Mesodermal cell (in vitro differentiated cells): ENCODE data around the gene RBBP7.

Experiments
- H3K27ac ChIP-seq: 2 replicates; pipeline ENCODE4 v1.7.0; 2013; ENCODE audit warnings: mild to moderate bottlenecking, low read depth, low read length, moderate library complexity; ENCODE audit not compliant: severe bottlenecking
- H3K36me3 ChIP-seq: 2 replicates; pipeline ENCODE4 v1.7.1; 2013; ENCODE audit warnings: mild to moderate bottlenecking, low read length, moderate library complexity; ENCODE audit not compliant: control insufficient read depth, insufficient read depth
- H3K4me1 ChIP-seq: one replicate; pipeline ENCODE4 v1.7.1; 2013; ENCODE audit warnings: mild to moderate bottlenecking, low read length; ENCODE audit not compliant: insufficient read depth, control insufficient read depth, poor library complexity, severe bottlenecking
- H3K4me3 ChIP-seq: 2 replicates; pipeline ENCODE4 v1.7.0; 2013; ENCODE audit warnings: low read length, control low read depth, mild to moderate bottlenecking; ENCODE audit not compliant: insufficient read depth, poor library complexity, severe bottlenecking; ENCODE audit errors: extremely low read depth
- H3K9me3 ChIP-seq: 2 replicates; pipeline ENCODE4 v1.7.1; 2013; ENCODE audit warnings: mild to moderate bottlenecking, low read length, moderate library complexity; ENCODE audit not compliant: control insufficient read depth
- WGBS, 2 experiments: methylation state at CpG; one replicate each; pipeline ENCODE4 v1.1.5; 2013; ENCODE audit warnings: missing lambda C conversion rate in 2 of 2; ENCODE audit not compliant: insufficient coverage in 2 of 2; 5-methylcytosine and 5-hydroxymethylcytosine counted together

RBBP7 gene

GRCh38 chrX:16825264-16826035, 44.7 kb downstream of the RBBP7 start:
- WGBS, 2 experiments = 100% methylated on average over 1 to 2 of the region's 8 CpGs
- peaks cover 20% of the 10 kb centered on the region for H3K36me3 ChIP-seq
- no peaks in the 10 kb centered on the region for H3K4me1 ChIP-seq
- H3K9me3 ChIP-seq = no peaks in the 10 kb centered on the region
- no peak overlapping the region for H3K4me3 ChIP-seq
- no peak overlapping the region for H3K27ac ChIP-seq

- H3K4me1 ChIP-seq = no peaks in the 10 kb centered on the region
- WGBS, 2 experiments = 100% methylated on average over 2 of the region's 2 CpGs; no CpG with 5 or more reads in 1 of the 2 experiments
These were observed 47.4 kb downstream of the RBBP7 start for GRCh38 chrX:16822723-16823122.

GRCh38 chrX:16819634-16820033, 50.5 kb downstream of the RBBP7 start:
- peaks cover 17% of the 10 kb centered on the region for H3K36me3 ChIP-seq
- H3K27ac ChIP-seq = no peak overlapping the region
- no CpG with 5 or more reads among the region's 5 CpGs for WGBS, 2 experiments
- H3K4me3 ChIP-seq = no peak overlapping the region
- H3K9me3 ChIP-seq = no peaks in the 10 kb centered on the region
- no peaks in the 10 kb centered on the region for H3K4me1 ChIP-seq

More at GRCh38 chrX:16822723-16823122, 47.4 kb downstream of the RBBP7 start:
- Histone ChIP-seq H3K36me3 (peaks cover 17% of the 10 kb centered on the region), H3K4me3 (no peak overlapping the region), H3K9me3 (no peaks in the 10 kb centered on the region), H3K27ac (no peak overlapping the region)

GRCh38 chrX:16814597-16814996, 55.6 kb downstream of the RBBP7 start:
- Histone ChIP-seq H3K9me3 (no peaks in the 10 kb centered on the region), H3K27ac (no peak overlapping the region), H3K36me3 (peaks cover 3% of the 10 kb centered on the region), H3K4me1 (no peaks in the 10 kb centered on the region), H3K4me3 (no peak overlapping the region)
- no CpG with 5 or more reads among the region's 1 CpG for WGBS, 2 experiments

- Histone ChIP-seq H3K9me3 (no peaks in the 10 kb centered on the region), H3K4me1 (no peaks in the 10 kb centered on the region), H3K36me3 (no peaks in the 10 kb centered on the region), H3K27ac (no peak overlapping the region), H3K4me3 (no peak overlapping the region)
- WGBS, 2 experiments = 73 to 100% methylated on average over 1 to 4 of the region's 4 CpGs
These were observed 62.1 kb downstream of the RBBP7 start for GRCh38 chrX:16807976-16808542.

- Histone ChIP-seq H3K4me1 (no peaks in the 10 kb centered on the region), H3K36me3 (no peaks in the 10 kb centered on the region), H3K9me3 (no peaks in the 10 kb centered on the region), H3K27ac (no peak overlapping the region), H3K4me3 (no peak overlapping the region)
These were observed 62.6 kb downstream of the RBBP7 start for GRCh38 chrX:16807548-16807947.

GRCh38 chrX:16804923-16805464, 65.2 kb downstream of the RBBP7 start:
- WGBS, 2 experiments = 93 to 100% methylated on average over 3 to 4 of the region's 8 CpGs
- no peak overlapping the region for H3K4me3 ChIP-seq
- no peak overlapping the region for H3K27ac ChIP-seq
- no peaks in the 10 kb centered on the region for H3K4me1 ChIP-seq
- H3K9me3 ChIP-seq = no peaks in the 10 kb centered on the region
- no peaks in the 10 kb centered on the region for H3K36me3 ChIP-seq

- whole genome bisulfite sequencing, 2 experiments = no CpG with 5 or more reads among the region's 4 CpGs
These were observed 72.3 kb downstream of the RBBP7 start for GRCh38 chrX:16797841-16798240.

GRCh38 chrX:16797358-16797757, 72.8 kb downstream of the RBBP7 start:
- Histone ChIP-seq H3K27ac (no peak overlapping the region), H3K4me3 (no peak overlapping the region), H3K9me3 (no peaks in the 10 kb centered on the region), H3K4me1 (no peaks in the 10 kb centered on the region), H3K36me3 (peaks cover 12% of the 10 kb centered on the region)
- 83 to 88% methylated on average over 1 of the region's 5 CpGs for WGBS, 2 experiments

More at GRCh38 chrX:16797841-16798240, 72.3 kb downstream of the RBBP7 start:
- no peak overlapping the region for H3K4me3 ChIP-seq
- H3K36me3 ChIP-seq = peaks cover 12% of the 10 kb centered on the region
- H3K9me3 ChIP-seq = no peaks in the 10 kb centered on the region
- H3K4me1 ChIP-seq = no peaks in the 10 kb centered on the region
- H3K27ac ChIP-seq = no peak overlapping the region

GRCh38 chrX:16796298-16796697, 73.9 kb downstream of the RBBP7 start:
- no peak overlapping the region for H3K4me3 ChIP-seq
- no CpG with 5 or more reads among the region's 4 CpGs for WGBS, 2 experiments
- H3K27ac ChIP-seq = no peak overlapping the region
- no peaks in the 10 kb centered on the region for H3K9me3 ChIP-seq
- peaks cover 12% of the 10 kb centered on the region for H3K36me3 ChIP-seq
- H3K4me1 ChIP-seq = no peaks in the 10 kb centered on the region
